ENCODE data around the gene ARL2. TPM values are rescaled to one million over a fixed set of nuclear protein-coding genes. Genes with fewer than 3 reads are reported as not detected.

The ARL2 gene
- total RNA-seq, 1 experiment from 2014 or later: 203 TPM

GRCh38 chr11:65021003-65021402 lies 7.0 kb downstream of the ARL2 start:
- H3K4me1 Mint-ChIP-seq: peaks cover 0 to 2% of the 10 kb centered on the region in 2 experiments; a peak in 2 of 4 replicates
- no peak overlapping the region for H2BK20ac ChIP-seq (ENCODE audit: low read depth, low read length, poor library complexity, severe bottlenecking)
- no peak overlapping the region for H3K27ac ChIP-seq (ENCODE audit: insufficient read length, low read depth, low read length)
- no peak overlapping the region for H3K9ac ChIP-seq (ENCODE audit: extremely low read depth, insufficient read length, low read length)
- no peaks in the 10 kb centered on the region for H4K20me1 ChIP-seq (ENCODE audit: control insufficient read depth, insufficient read depth, insufficient read length)
- H3K18ac ChIP-seq (ENCODE audit: insufficient read length, low read depth, low read length): no peak overlapping the region
- no peaks in the 10 kb centered on the region for H3K9me3 Mint-ChIP-seq
- H3K27me3 ChIP-seq (ENCODE audit: insufficient read depth, low read length): no peaks in the 10 kb centered on the region
- no peak for DNase-seq
- no peak overlapping the region for H3K23ac ChIP-seq (ENCODE audit: insufficient read length, low read depth, low read length)
- H3K27me3 Mint-ChIP-seq (ENCODE audit: low read depth): peaks cover under 1% of the 10 kb centered on the region; the same call in 1 of the 2 replicates
- no peak overlapping the region for H2AK5ac ChIP-seq (ENCODE audit: insufficient read length, low read length)
- H3K4me2 ChIP-seq (ENCODE audit: insufficient read depth, insufficient read length, low read length): no peak overlapping the region
- H3K4me1 ChIP-seq (ENCODE audit: insufficient read depth, low read length): no peaks in the 10 kb centered on the region
- H2BK15ac ChIP-seq (ENCODE audit: low read depth, low read length): no peak overlapping the region
- H3T11ph ChIP-seq (ENCODE audit: low read length): no peak overlapping the region
- H4K91ac ChIP-seq (ENCODE audit: insufficient read length, low read depth, low read length): no peak overlapping the region
- no peak overlapping the region for H2BK120ac ChIP-seq (ENCODE audit: low read depth, low read length, poor library complexity, severe bottlenecking)
- H4K8ac ChIP-seq (replicated peaks; ENCODE audit: insufficient read length, low read depth, low read length): no peak overlapping the region
- H2BK5ac ChIP-seq (ENCODE audit: insufficient read length, low read length): no peak overlapping the region
- no peak overlapping the region for H3K4me3 Mint-ChIP-seq
- H2BK12ac ChIP-seq (ENCODE audit: insufficient read length, low read depth, low read length): no peak overlapping the region
- H3K4ac ChIP-seq (ENCODE audit: low read depth, low read length): no peak overlapping the region
- H3K36me3 Mint-ChIP-seq (ENCODE audit: insufficient read depth in 1 of 3, low read depth in 3 of 3): peaks cover 21 to 56% (median 51%) of the 10 kb centered on the region in 3 experiments
- no peak for TF ChIP-seq CTCF (conservative IDR thresholded peaks at IDR 0.05)
- no peaks in the 10 kb centered on the region for H3K79me1 ChIP-seq (ENCODE audit: insufficient read depth, low read depth, low read length, poor library complexity, severe bottlenecking)
- no peaks in the 10 kb centered on the region for H3K9me3 ChIP-seq (ENCODE audit: control insufficient read depth, low read depth, low read length)
- no peak overlapping the region for H3K56ac ChIP-seq (ENCODE audit: insufficient read length, low read depth, low read length)
- no peak overlapping the region; a peak in 1 of 7 replicates for H3K27ac Mint-ChIP-seq
- no peak overlapping the region for H3K14ac ChIP-seq (ENCODE audit: insufficient read depth, low read length)
- no peak overlapping the region for H2AFZ ChIP-seq (ENCODE audit: low read length)
- H4K5ac ChIP-seq (ENCODE audit: insufficient read length, low read depth, low read length): no peak overlapping the region
- H3K79me2 ChIP-seq (ENCODE audit: insufficient read depth, low read length): no peaks in the 10 kb centered on the region
- no peaks in the 10 kb centered on the region for H3K23me2 ChIP-seq (ENCODE audit: insufficient read length, low read depth, low read length, poor library complexity, severe bottlenecking)
- no CpG with 5 or more reads among the region's 3 CpGs for WGBS (ENCODE audit: extremely low coverage, insufficient read length, low lambda C conversion rate)
